T-cell (primary cell): ENCODE measurements around the gene NBPF1. TPM values are rescaled to one million over a fixed set of nuclear protein-coding genes. Genes with fewer than 3 reads are reported as not detected.
"Not testable (repeated sequence)": the region's sequence is repeated elsewhere in the genome, so short reads cannot be mapped to it uniquely, and the experiment has no call there.

Source experiments
- ATAC-seq, 4 experiments: fragments of 200-7000 bp in 3 of 4; fragments of 150-1000 bp in 1 of 4; cut with Tn5 transposase; replicated peaks in 1 of 4; 1 replicate in 3 of 4; 2 replicates in 1 of 4; pipeline ENCODE4 v1.10.0; 2021; ENCODE audit warnings: moderate library complexity in 3 of 4, mild to moderate bottlenecking in 2 of 4, moderate number of reproducible peaks in 1 of 4
- CTCF ChIA-PET, 2 donors: fragments of 300-600 bp; sonication (Branson Sonifier 250); formaldehyde crosslinking; loops; one replicate each; lab custom pipeline; 2022; ENCODE audit warnings: antibody characterized with exemption in 2 of 2; lab: Charles Lee
- POLR2A ChIA-PET, 2 donors: fragments of 300-600 bp; sonication (Branson Sonifier 250); formaldehyde crosslinking; loops; one replicate each; lab custom pipeline; 2022; ENCODE audit warnings: antibody characterized with exemption in 2 of 2; lab: Charles Lee
- DNase-seq, 35 experiments: peaks; one replicate each; pipeline versions ENCODE4 v3.0.0 to v3.0.0-alpha.2; 2013 to 2023
- H3K27ac ChIP-seq: one replicate; pipeline ENCODE4 v1.5.1; 2013; ENCODE audit warnings: low read length
- H3K27me3 ChIP-seq, 2 experiments: replicated peaks in 1 of 2; 1 replicate in 1 of 2; 2 replicates in 1 of 2; pipeline versions ENCODE4 v1.6.1 to v1.7.0; 2013; ENCODE audit warnings: low read length in 1 of 2, mixed read lengths in 1 of 2; ENCODE audit not compliant: control insufficient read depth in 2 of 2, insufficient read depth in 2 of 2; ENCODE audit errors: extremely low read depth in 1 of 2
- H3K36me3 ChIP-seq, 2 donors: 1 replicate in 1 of 2; 2 replicates in 1 of 2; pipeline versions ENCODE4 v1.6.1 to v1.7.0; 2013; ENCODE audit warnings: low read length in 1 of 2; ENCODE audit not compliant: control insufficient read depth in 2 of 2, insufficient read depth in 1 of 2; ENCODE audit errors: extremely low read depth in 1 of 2
- H3K4me1 ChIP-seq, 2 experiments: 1 replicate in 1 of 2; 2 replicates in 1 of 2; pipeline versions ENCODE4 v1.6.1 to v1.7.0; 2013; ENCODE audit warnings: low read length in 2 of 2, mixed read lengths in 1 of 2; ENCODE audit not compliant: insufficient read depth in 2 of 2, control insufficient read depth in 1 of 2; ENCODE audit errors: extremely low read depth in 1 of 2
- H3K4me3 ChIP-seq, 2 donors: 1 replicate in 1 of 2; 2 replicates in 1 of 2; pipeline versions ENCODE4 v1.5.1 to v1.7.0; 2013; ENCODE audit warnings: mild to moderate bottlenecking in 2 of 2, low read length in 1 of 2, moderate library complexity in 1 of 2; ENCODE audit not compliant: control insufficient read depth in 1 of 2; ENCODE audit errors: extremely low read depth in 1 of 2
- H3K9me3 ChIP-seq: 2 replicates; pipeline ENCODE4 v1.7.0; 2013
- H3K27ac Mint-ChIP-seq, 2 donors: one replicate each; pipeline ENCODE4 v1.8.0; 2020 to 2021; ENCODE audit warnings: mild to moderate bottlenecking in 2 of 2, mixed read lengths in 2 of 2
- H3K27me3 Mint-ChIP-seq, 2 donors: one replicate each; pipeline ENCODE4 v1.8.0; 2021 to 2022; ENCODE audit warnings: mixed read lengths in 2 of 2
- H3K36me3 Mint-ChIP-seq: one replicate; pipeline ENCODE4 v1.8.0; 2021; ENCODE audit warnings: mixed read lengths
- H3K4me1 Mint-ChIP-seq, 3 donors: one replicate each; pipeline ENCODE4 v1.8.0; 2020 to 2022; ENCODE audit warnings: mixed read lengths in 3 of 3, mild to moderate bottlenecking in 1 of 3
- H3K4me3 Mint-ChIP-seq, 3 donors: one replicate each; pipeline ENCODE4 v1.8.0; 2020 to 2022; ENCODE audit warnings: mild to moderate bottlenecking in 3 of 3, mixed read lengths in 3 of 3, moderate library complexity in 3 of 3
- H3K9me3 Mint-ChIP-seq, 3 donors: one replicate each; pipeline ENCODE4 v1.8.0; 2020 to 2022; ENCODE audit warnings: mixed read lengths in 3 of 3
- WGBS: methylation state at CpG from one replicate; pipeline ENCODE4 v1.1.5; 2013; ENCODE audit warnings: missing lambda C conversion rate; ENCODE audit not compliant: insufficient coverage; 5-methylcytosine and 5-hydroxymethylcytosine counted together
- total RNA-seq, 35 experiments: library from RNA in 6 of 35; stranded (reverse) in 6 of 35; fragments of 120-200 nt in 1 of 35; gene quantifications; one replicate each; pipeline versions ENCODE4 v1.2.1 to v1.2.4 and lab custom pipeline; 2013 to 2026

Gene NBPF1
- total RNA-seq, 5 donors from 2014 or later (not counting 1 experiment from before 2014, with no cell fraction given), result 18.1 to 34.8 (median 29.1) TPM

- H3K9me3 Mint-ChIP-seq, H3K36me3 Mint-ChIP-seq, POLR2A ChIA-PET, CTCF ChIA-PET, ATAC-seq, H3K27me3 Mint-ChIP-seq, H3K4me3 Mint-ChIP-seq, H3K4me1 Mint-ChIP-seq, H3K9me3 ChIP-seq, H3K27ac Mint-ChIP-seq, H3K36me3 ChIP-seq: not testable (repeated sequence)
- Histone ChIP-seq H3K27me3 (peaks cover 0 to 14% of the 10 kb centered on the region in 2 experiments), H3K27ac (peak overlapping the region; percentile 89), H3K4me3 (peak overlapping the region; percentile 73 to 96), H3K4me1 (peaks cover 8 to 58% of the 10 kb centered on the region in 2 experiments)
- peak in 7 of 35 experiments; percentile 7 to 45 (median 14) for DNase-seq
- WGBS, result 96% methylated on average over 3 of the region's 7 CpGs
Observed at GRCh38 chr1:16645271-16646060, 32.1 kb upstream of the NBPF1 start.

DNA sequence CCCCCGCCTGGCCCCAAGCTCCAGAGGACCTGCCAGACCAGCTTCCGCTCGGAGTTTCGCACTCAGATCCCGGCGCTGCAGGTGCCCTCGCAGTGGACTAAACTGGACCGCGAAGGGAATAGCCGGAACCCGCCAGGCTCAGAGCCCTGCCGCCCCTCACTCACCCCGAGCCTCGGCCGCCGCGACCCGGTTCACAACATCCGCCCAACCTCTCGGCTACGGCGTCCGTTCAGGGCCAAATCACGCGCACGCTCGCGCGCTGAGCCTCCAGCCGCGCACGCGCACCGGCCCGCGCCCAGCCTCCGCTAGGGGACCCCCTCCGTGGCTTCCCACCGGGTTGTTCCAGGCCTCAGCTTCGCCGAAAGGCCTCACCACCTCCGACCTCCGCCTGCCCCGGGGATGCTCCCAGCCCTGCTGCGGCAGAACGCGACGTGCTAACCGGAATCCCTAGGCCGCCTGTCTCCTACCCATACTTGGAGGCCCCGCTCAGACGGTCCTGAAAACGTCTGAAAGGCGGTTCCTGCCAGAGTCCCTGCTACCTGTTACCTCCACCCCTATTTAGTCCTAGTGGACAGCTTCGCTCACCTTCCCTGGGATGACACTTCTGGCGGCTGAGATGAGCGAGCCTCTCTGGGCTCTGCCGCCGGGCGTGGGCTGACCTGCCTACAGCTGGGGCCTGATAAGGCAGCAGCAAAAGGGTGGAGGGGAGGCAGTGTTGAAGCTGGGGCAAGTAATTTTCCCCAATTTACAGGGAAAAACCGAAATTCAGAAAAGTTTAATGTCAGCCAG, 31.3 kb upstream of the NBPF1 start:
- H3K27me3 Mint-ChIP-seq, H3K36me3 ChIP-seq, H3K9me3 Mint-ChIP-seq, POLR2A ChIA-PET, H3K9me3 ChIP-seq, H3K27ac Mint-ChIP-seq, H3K4me3 Mint-ChIP-seq, H3K36me3 Mint-ChIP-seq, H3K4me1 Mint-ChIP-seq: not testable (repeated sequence)
- CTCF ChIA-PET, result interaction anchor here in 1 of 2 donors (0.6 kb wide), 1 partner anchor 80 kb away, joined by 3 read pairs; no protein-coding TSS in a partner anchor
- peak; percentile 85 to 89 (median 86) for ATAC-seq
- H3K27me3 ChIP-seq, result peaks cover 0 to 14% of the 10 kb centered on the region in 2 experiments
- H3K27ac ChIP-seq, result peak overlapping the region; percentile 89
- peak overlapping the region; percentile 73 to 96 for H3K4me3 ChIP-seq
- H3K4me1 ChIP-seq, result peaks cover 8 to 60% of the 10 kb centered on the region in 2 experiments
- DNase-seq, result peak; percentile 93 to 100 (median 99)
- 2% methylated on average over 55 of the region's 61 CpGs for WGBS

DNA sequence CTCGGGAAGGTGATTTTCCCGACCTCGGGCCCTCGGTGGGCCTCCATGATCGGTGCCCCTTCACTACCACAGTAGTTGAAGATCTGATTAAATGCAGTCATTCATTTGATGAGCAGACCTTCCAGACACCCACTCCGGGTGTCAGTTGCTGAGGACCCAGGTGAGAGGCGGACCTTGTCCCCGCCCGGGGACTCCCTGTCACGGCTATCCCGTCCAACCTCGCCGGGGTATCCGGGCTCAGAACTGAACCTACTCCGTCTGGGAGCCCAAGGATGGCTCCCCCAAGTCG, 30.8 kb upstream of the NBPF1 start:
- no peaks in the 10 kb centered on the region for H3K9me3 ChIP-seq
- H3K27me3 ChIP-seq, result peaks cover 0 to 10% of the 10 kb centered on the region in 2 experiments
- no peak overlapping the region for H3K4me3 Mint-ChIP-seq
- no peaks in the 10 kb centered on the region for H3K9me3 Mint-ChIP-seq
- under 1% methylated on average over 16 of the region's 16 CpGs for WGBS
- H3K4me1 ChIP-seq, result peaks cover 8 to 65% of the 10 kb centered on the region in 2 experiments
- peak overlapping the region; percentile 73 to 96 for H3K4me3 ChIP-seq
- no peak overlapping the region for H3K27ac Mint-ChIP-seq
- no peaks in the 10 kb centered on the region for H3K27me3 Mint-ChIP-seq
- H3K4me1 Mint-ChIP-seq, result peaks cover 0 to 4% (median 4%) of the 10 kb centered on the region in 3 donors
- H3K27ac ChIP-seq, result peak overlapping the region; percentile 89
- no peaks in the 10 kb centered on the region for H3K36me3 Mint-ChIP-seq
- ChIA-PET CTCF (interaction anchor here in 1 of 2 donors (0.6 kb wide), 1 partner anchor 80 kb away, joined by 3 read pairs; no protein-coding TSS in a partner anchor), POLR2A (no interaction called here)
- peaks cover 0 to 6% of the 10 kb centered on the region in 2 donors for H3K36me3 ChIP-seq
- DNase-seq, result no peak
- ATAC-seq, result peak; percentile 39 to 53 (median 43)

GRCh38 chr1:16643476-16644192, 30.3 kb upstream of the NBPF1 start:
- H3K36me3 Mint-ChIP-seq, H3K4me3 Mint-ChIP-seq, POLR2A ChIA-PET, H3K4me1 Mint-ChIP-seq, H3K27ac Mint-ChIP-seq, H3K9me3 Mint-ChIP-seq, H3K27me3 ChIP-seq, H3K27me3 Mint-ChIP-seq, H3K9me3 ChIP-seq, CTCF ChIA-PET, H3K36me3 ChIP-seq: not testable (repeated sequence)
- peak in 11 of 35 experiments; percentile 3 to 49 (median 11) for DNase-seq
- Histone ChIP-seq H3K27ac (peak overlapping the region; percentile 89), H3K4me3 (peak overlapping the region; percentile 73 to 96), H3K4me1 (peaks cover 8 to 65% of the 10 kb centered on the region in 2 experiments)
- WGBS, result 24% methylated on average over 12 of the region's 12 CpGs
- ATAC-seq, result peak in 2 of 4 experiments; percentile 0 to 13

DNA sequence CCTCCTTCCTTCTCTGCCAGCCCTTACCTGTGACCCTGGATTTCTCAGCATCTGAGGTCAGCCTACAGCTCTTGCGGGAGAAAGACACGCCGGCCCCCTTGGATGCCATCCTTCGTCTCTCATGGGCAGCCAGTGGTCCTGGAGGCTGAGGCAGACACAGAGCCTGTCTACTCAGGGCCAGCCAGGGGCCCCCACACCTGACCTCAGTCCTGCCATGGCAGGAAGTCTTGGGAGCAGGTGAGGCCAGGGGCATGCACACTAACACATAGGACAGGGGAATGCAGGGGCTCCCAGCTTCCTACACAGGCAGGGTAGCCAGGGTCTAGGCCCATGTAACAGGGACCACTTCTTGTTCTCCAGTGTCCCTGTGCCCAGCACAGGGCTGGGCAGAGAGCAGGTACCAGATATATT, 29.6 kb upstream of the NBPF1 start:
- H3K36me3 ChIP-seq, H3K27ac Mint-ChIP-seq, H3K9me3 ChIP-seq, H3K27me3 ChIP-seq, H3K27me3 Mint-ChIP-seq, H3K27ac ChIP-seq, H3K4me1 Mint-ChIP-seq, CTCF ChIA-PET, H3K9me3 Mint-ChIP-seq, H3K36me3 Mint-ChIP-seq, POLR2A ChIA-PET, H3K4me3 Mint-ChIP-seq, ATAC-seq: not testable (repeated sequence)
- 96% methylated on average over 4 of the region's 4 CpGs for WGBS
- H3K4me1 ChIP-seq, result peaks cover 8 to 63% of the 10 kb centered on the region in 2 experiments
- peak overlapping the region in 1 of 2 donors; percentile 1 for H3K4me3 ChIP-seq
- peak in 11 of 35 experiments; percentile 3 to 40 (median 7) for DNase-seq
